ENCODE measurements around the gene PPP1R7.

DNA sequence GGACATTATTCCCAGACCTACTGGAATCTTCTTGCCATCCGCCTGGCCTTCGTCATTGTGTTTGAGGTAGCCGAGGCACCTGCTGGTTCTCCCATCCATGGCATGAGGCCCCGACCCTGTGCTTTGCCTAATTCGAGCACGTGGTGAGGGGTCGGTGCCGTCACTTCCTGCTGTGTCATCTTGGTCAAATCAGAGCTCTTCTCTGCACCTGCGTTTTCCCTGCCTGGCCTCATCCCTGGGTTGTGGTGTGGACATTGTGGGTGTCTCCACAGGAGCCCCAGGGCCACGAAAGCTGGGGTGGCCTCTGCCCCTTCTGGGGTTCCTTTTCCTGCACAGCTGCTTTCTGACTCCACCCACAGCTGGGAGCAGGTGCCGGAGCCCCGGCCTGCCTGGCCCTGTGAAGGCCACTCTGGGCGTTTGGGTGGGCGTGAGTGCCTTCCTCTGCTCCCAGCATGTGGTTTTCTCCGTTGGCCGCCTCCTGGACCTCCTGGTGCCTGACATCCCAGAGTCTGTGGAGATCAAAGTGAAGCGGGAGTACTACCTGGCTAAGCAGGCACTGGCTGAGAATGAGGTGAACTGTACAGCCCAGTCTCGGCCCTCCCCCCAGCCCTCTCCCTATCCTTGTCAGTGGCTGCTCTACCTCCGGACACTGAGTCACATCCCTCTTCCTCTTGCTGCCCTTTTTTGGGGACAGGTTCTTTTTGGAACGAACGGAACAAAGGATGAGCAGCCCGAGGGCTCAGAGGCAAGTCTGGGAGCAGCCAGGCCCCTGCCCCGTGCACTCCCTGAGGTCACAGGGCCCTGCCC lies 73.1 kb downstream of the PPP1R7 start:
- TF ChIP-seq, protein P1, sequence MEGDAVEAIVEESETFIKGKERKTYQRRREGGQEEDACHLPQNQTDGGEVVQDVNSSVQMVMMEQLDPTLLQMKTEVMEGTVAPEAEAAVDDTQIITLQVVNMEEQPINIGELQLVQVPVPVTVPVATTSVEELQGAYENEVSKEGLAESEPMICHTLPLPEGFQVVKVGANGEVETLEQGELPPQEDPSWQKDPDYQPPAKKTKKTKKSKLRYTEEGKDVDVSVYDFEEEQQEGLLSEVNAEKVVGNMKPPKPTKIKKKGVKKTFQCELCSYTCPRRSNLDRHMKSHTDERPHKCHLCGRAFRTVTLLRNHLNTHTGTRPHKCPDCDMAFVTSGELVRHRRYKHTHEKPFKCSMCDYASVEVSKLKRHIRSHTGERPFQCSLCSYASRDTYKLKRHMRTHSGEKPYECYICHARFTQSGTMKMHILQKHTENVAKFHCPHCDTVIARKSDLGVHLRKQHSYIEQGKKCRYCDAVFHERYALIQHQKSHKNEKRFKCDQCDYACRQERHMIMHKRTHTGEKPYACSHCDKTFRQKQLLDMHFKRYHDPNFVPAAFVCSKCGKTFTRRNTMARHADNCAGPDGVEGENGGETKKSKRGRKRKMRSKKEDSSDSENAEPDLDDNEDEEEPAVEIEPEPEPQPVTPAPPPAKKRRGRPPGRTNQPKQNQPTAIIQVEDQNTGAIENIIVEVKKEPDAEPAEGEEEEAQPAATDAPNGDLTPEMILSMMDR (IDR thresholded peaks at IDR 0.05) = no peak
- TF ChIP-seq, protein P2, sequence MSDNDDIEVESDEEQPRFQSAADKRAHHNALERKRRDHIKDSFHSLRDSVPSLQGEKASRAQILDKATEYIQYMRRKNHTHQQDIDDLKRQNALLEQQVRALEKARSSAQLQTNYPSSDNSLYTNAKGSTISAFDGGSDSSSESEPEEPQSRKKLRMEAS (IDR thresholded peaks at IDR 0.05; ENCODE audit: low read depth) = no peak
- TF ChIP-seq, protein P3, sequence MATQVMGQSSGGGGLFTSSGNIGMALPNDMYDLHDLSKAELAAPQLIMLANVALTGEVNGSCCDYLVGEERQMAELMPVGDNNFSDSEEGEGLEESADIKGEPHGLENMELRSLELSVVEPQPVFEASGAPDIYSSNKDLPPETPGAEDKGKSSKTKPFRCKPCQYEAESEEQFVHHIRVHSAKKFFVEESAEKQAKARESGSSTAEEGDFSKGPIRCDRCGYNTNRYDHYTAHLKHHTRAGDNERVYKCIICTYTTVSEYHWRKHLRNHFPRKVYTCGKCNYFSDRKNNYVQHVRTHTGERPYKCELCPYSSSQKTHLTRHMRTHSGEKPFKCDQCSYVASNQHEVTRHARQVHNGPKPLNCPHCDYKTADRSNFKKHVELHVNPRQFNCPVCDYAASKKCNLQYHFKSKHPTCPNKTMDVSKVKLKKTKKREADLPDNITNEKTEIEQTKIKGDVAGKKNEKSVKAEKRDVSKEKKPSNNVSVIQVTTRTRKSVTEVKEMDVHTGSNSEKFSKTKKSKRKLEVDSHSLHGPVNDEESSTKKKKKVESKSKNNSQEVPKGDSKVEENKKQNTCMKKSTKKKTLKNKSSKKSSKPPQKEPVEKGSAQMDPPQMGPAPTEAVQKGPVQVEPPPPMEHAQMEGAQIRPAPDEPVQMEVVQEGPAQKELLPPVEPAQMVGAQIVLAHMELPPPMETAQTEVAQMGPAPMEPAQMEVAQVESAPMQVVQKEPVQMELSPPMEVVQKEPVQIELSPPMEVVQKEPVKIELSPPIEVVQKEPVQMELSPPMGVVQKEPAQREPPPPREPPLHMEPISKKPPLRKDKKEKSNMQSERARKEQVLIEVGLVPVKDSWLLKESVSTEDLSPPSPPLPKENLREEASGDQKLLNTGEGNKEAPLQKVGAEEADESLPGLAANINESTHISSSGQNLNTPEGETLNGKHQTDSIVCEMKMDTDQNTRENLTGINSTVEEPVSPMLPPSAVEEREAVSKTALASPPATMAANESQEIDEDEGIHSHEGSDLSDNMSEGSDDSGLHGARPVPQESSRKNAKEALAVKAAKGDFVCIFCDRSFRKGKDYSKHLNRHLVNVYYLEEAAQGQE (IDR thresholded peaks at IDR 0.05; ENCODE audit: low read depth, low read length) = no peak
- TF ChIP-seq CHD2 (IDR thresholded peaks at IDR 0.05; ENCODE audit: low read length, partially characterized antibody) = no peak
